ENCODE measurements around the gene FXN. TPM values are rescaled to one million over a fixed set of nuclear protein-coding genes. Genes with fewer than 3 reads are reported as not detected.

FXN gene
- polyA plus RNA-seq, 3 donors = 9.1 to 27.3 (median 15.9) TPM

DNA sequence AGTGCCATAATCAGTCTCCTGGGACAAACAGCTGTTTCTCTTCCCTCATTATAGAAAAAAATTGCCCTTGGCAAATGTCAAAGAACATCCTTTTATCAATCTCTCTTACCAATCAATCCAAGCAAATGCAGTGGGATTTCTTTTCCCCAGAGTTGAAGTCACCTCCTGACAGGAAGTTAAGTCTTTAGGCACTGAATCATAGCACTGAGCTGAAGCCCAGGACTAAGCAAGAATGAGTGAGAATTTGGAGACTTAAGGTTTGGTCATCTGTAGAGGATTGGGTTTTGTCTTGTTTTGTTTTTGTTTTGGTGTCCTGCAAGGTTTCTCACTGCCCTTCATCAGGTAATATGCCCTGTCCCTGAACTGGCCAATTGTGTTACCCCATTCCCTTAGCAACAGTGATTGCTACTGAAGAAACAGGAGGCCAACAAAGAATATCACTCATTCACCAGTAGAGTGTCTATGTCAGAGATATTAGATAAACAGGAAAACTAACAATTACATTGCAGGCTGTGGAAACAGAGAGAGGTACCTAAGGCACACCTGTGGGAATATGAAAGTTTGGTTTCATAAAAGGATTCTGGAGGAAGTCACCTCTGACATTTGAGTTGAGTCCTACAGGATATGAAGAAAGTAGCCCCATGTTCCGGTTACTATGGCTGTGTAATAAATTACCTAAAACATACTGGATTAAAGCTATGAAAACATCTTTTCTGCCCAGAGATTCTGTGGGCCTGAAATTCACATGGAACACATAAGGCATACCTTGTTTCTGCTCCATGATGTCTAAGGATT is 4.5 kb upstream of the FXN start:
- Mint-ChIP-seq H3K36me3 (no peaks in the 10 kb centered on the region), H3K27me3 (ENCODE audit: low read depth in 3 of 3) (peaks cover 0 to 3% (median 0%) of the 10 kb centered on the region in 3 donors), H3K9me3 (peaks cover 0 to 10% (median 8%) of the 10 kb centered on the region in 7 donors), H3K4me3 (no peak overlapping the region), H3K27ac (no peak overlapping the region), H3K4me1 (peaks cover 18% of the 10 kb centered on the region)
- no peak overlapping the region for H3K4me3 ChIP-seq (replicated peaks in 1 of 3; ENCODE audit: low read depth in 2 of 3, low read length in 3 of 3)
- no peak overlapping the region for H3K27ac ChIP-seq (ENCODE audit: low read depth in 1 of 2, low read length in 2 of 2)
- TF ChIP-seq, protein P1, sequence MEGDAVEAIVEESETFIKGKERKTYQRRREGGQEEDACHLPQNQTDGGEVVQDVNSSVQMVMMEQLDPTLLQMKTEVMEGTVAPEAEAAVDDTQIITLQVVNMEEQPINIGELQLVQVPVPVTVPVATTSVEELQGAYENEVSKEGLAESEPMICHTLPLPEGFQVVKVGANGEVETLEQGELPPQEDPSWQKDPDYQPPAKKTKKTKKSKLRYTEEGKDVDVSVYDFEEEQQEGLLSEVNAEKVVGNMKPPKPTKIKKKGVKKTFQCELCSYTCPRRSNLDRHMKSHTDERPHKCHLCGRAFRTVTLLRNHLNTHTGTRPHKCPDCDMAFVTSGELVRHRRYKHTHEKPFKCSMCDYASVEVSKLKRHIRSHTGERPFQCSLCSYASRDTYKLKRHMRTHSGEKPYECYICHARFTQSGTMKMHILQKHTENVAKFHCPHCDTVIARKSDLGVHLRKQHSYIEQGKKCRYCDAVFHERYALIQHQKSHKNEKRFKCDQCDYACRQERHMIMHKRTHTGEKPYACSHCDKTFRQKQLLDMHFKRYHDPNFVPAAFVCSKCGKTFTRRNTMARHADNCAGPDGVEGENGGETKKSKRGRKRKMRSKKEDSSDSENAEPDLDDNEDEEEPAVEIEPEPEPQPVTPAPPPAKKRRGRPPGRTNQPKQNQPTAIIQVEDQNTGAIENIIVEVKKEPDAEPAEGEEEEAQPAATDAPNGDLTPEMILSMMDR (IDR thresholded peaks at IDR 0.05) = no peak
- no peak overlapping the region for H3K9ac ChIP-seq (ENCODE audit: insufficient read depth, low read length, poor library complexity, severe bottlenecking)
- intact Hi-C loops (cut with micrococcal nuclease) = no loop called here
- H3K4me1 ChIP-seq (ENCODE audit: control insufficient read depth in 1 of 2, insufficient read depth in 2 of 2, low read length in 2 of 2) = peaks cover 4 to 6% of the 10 kb centered on the region in 2 donors
- no CpG with 5 or more reads among the region's 1 CpG for WGBS (ENCODE audit: insufficient coverage)
- no peaks in the 10 kb centered on the region for H4K20me1 ChIP-seq (ENCODE audit: insufficient read depth, low read length)
- H3K79me2 ChIP-seq (ENCODE audit: insufficient read depth, low read length) = no peaks in the 10 kb centered on the region
- no peak for DNase-seq
- H3K9me3 ChIP-seq (replicated peaks in 1 of 2; ENCODE audit: control insufficient read depth in 1 of 2, insufficient read depth in 1 of 2, low read length in 2 of 2) = peaks cover 0 to 6% of the 10 kb centered on the region in 2 donors
- H3K36me3 ChIP-seq (replicated peaks in 1 of 2; ENCODE audit: control insufficient read depth in 1 of 2, insufficient read depth in 2 of 2, low read length in 2 of 2) = no peaks in the 10 kb centered on the region
- H2AFZ ChIP-seq (ENCODE audit: insufficient read depth, low read depth, low read length, poor library complexity, severe bottlenecking) = no peak overlapping the region
- no peaks in the 10 kb centered on the region for H3K27me3 ChIP-seq (ENCODE audit: control insufficient read depth in 2 of 2, insufficient read depth in 2 of 2, low read length in 2 of 2)
- no peak overlapping the region for H3K4me2 ChIP-seq (replicated peaks; ENCODE audit: extremely low read depth, low read length, poor library complexity, severe bottlenecking)

DNA sequence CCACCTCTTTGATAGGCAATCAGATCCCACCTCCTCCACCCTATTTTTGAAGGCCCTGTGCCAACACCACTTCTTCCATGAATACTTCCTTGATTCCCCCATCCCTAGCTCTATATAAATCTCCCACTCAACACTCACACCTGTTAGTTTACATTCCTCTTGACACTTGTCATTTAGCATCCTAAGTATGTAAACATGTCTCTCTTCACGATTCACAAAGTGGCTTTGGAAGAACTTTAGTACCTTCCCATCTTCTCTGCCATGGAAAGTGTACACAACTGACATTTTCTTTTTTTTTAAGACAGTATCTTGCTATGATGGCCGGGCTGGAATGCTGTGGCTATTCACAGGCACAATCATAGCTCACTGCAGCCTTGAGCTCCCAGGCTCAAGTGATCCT is 1.5 kb upstream of the FXN start:
- peaks cover 0 to 2% of the 10 kb centered on the region in 2 donors for H3K36me3 Mint-ChIP-seq
- intact Hi-C loops (cut with micrococcal nuclease) = no loop called here
- no peak for DNase-seq
- Histone ChIP-seq H3K36me3 (replicated peaks in 1 of 2; ENCODE audit: control insufficient read depth in 1 of 2, insufficient read depth in 2 of 2, low read length in 2 of 2) (no peaks in the 10 kb centered on the region), H3K4me1 (ENCODE audit: control insufficient read depth in 1 of 2, insufficient read depth in 2 of 2, low read length in 2 of 2) (peaks cover 11 to 15% of the 10 kb centered on the region in 2 donors), H3K9me3 (replicated peaks in 1 of 2; ENCODE audit: control insufficient read depth in 1 of 2, insufficient read depth in 1 of 2, low read length in 2 of 2) (peaks cover 0 to 6% of the 10 kb centered on the region in 2 donors), H3K79me2 (ENCODE audit: insufficient read depth, low read length) (peaks cover 23% of the 10 kb centered on the region), H3K4me2 (replicated peaks; ENCODE audit: extremely low read depth, low read length, poor library complexity, severe bottlenecking) (no peak overlapping the region), H3K9ac (ENCODE audit: insufficient read depth, low read length, poor library complexity, severe bottlenecking) (no peak overlapping the region), H3K27ac (ENCODE audit: low read depth in 1 of 2, low read length in 2 of 2) (no peak overlapping the region), H4K20me1 (ENCODE audit: insufficient read depth, low read length) (no peaks in the 10 kb centered on the region), H3K4me3 (replicated peaks in 1 of 3; ENCODE audit: low read depth in 2 of 3, low read length in 3 of 3) (no peak overlapping the region), H3K27me3 (ENCODE audit: control insufficient read depth in 2 of 2, insufficient read depth in 2 of 2, low read length in 2 of 2) (no peaks in the 10 kb centered on the region), H2AFZ (ENCODE audit: insufficient read depth, low read depth, low read length, poor library complexity, severe bottlenecking) (no peak overlapping the region)
- H3K4me1 Mint-ChIP-seq = peaks cover 17% of the 10 kb centered on the region
- TF ChIP-seq, protein P1 (IDR thresholded peaks at IDR 0.05) = no peak
- WGBS (ENCODE audit: insufficient coverage) = 100% methylated on average over 1 of the region's 2 CpGs
- no peak overlapping the region for H3K4me3 Mint-ChIP-seq
- peaks cover 0 to 8% (median 7%) of the 10 kb centered on the region in 7 donors for H3K9me3 Mint-ChIP-seq
- peak overlapping the region in 1 of 7 donors; percentile 47 for H3K27ac Mint-ChIP-seq
- H3K27me3 Mint-ChIP-seq (ENCODE audit: low read depth in 3 of 3) = peaks cover 0 to 3% (median 0%) of the 10 kb centered on the region in 3 donors
